Right lobe of liver (tissue), 6 donors: ENCODE data around the gene CAPRIN1. TPM values are rescaled to one million over a fixed set of nuclear protein-coding genes. Genes with fewer than 3 reads are reported as not detected.

Experiments used
- ATAC-seq, 4 donors: fragments of 200-7000 bp; cut with Tn5 transposase; one replicate each; pipeline ENCODE4 v1.9.1; 2020; ENCODE audit warnings: mild to moderate bottlenecking in 4 of 4, moderate library complexity in 4 of 4
- DNase-seq, 3 donors: peaks; one replicate each; pipeline ENCODE4 v3.0.0-alpha.2; 2020
- H3K27ac ChIP-seq, 3 donors: fragments of 200-600 bp; one replicate each; pipeline ENCODE4 v1.8.0; 2022
- H3K27me3 ChIP-seq, 2 donors: fragments of 200-600 bp; one replicate each; pipeline ENCODE4 v1.8.0; 2022
- H3K36me3 ChIP-seq, 4 donors: fragments of 200-600 bp; sonication (generic) in 1 of 4; one replicate each; pipeline versions ENCODE4 v1.5.1 to v1.8.0; 2017 to 2022; ENCODE audit warnings: control low read depth in 1 of 4
- H3K4me1 ChIP-seq, 4 donors: fragments of 200-600 bp; sonication (generic) in 1 of 4; one replicate each; pipeline versions ENCODE4 v1.5.1 to v1.8.0; 2017 to 2022; ENCODE audit warnings: control low read depth in 1 of 4
- H3K4me3 ChIP-seq, 3 donors: fragments of 200-600 bp; one replicate each; pipeline ENCODE4 v1.8.0; 2022
- H3K9me3 ChIP-seq, 4 donors: fragments of 200-600 bp; sonication (generic) in 1 of 4; one replicate each; pipeline versions ENCODE4 v1.5.1 to v1.8.0; 2017 to 2022; ENCODE audit warnings: control low read depth in 1 of 4
- POLR2A ChIP-seq: fragments of 450-650 bp; IDR thresholded peaks from one replicate; pipeline ENCODE4 v1.6.1; 2017; ENCODE audit warnings: antibody characterized with exemption, mild to moderate bottlenecking
- WGBS: methylation state at CpG from one replicate; pipeline ENCODE4 v1.1.6; 2018; ENCODE audit warnings: low coverage, low lambda C conversion rate; ENCODE audit not compliant: insufficient coverage; ENCODE audit errors: missing lambda C conversion rate; 5-methylcytosine and 5-hydroxymethylcytosine counted together
- intact Hi-C, 2 donors: fragments of 100-400 bp; cut with DNase I; formaldehyde crosslinking; loops; one replicate each; pipeline versions ENCODE4 v1.11.2 to v1.14.1; 2022
- total RNA-seq, 6 experiments: library from RNA; depleted of rRNA in 2 of 6; stranded (reverse); fragments of >200 nt in 2 of 6; fragmentation: NEBNext Ultra II Directional in 3 of 6; extraction: Animal tissue kit (Norgen Biotek cat#: 25700) in 3 of 6; gene quantifications; one replicate each; pipeline versions ENCODE4 v1.1.0 to v1.2.4, GENCODE V29; 2016 to 2023
- TF ChIP-seq, protein P1 (sequence below), 4 donors: fragments of 200-600 bp in 3 of 4; fragments of 450-650 bp in 1 of 4; IDR thresholded peaks; one replicate each; pipeline versions ENCODE4 v1.5.1 to v1.8.0; 2016 to 2022; ENCODE audit warnings: antibody characterized with exemption in 4 of 4, mild to moderate bottlenecking in 2 of 4
- donor health status: DM: no; HTN: yes; CAD: no.
- donor health status: DM: no; HTN: no; CAD: no.
- donor health status: DM: no; HTN: no; CAD: no.
- donor health status: DM: no; HTN: yes; CAD: no.
- donor health status: DM: no; HTN: yes; CAD: no.

CAPRIN1 gene
- total RNA-seq, 6 experiments from 2014 or later, result 60.0 to 87.6 (median 71.2) TPM

DNA sequence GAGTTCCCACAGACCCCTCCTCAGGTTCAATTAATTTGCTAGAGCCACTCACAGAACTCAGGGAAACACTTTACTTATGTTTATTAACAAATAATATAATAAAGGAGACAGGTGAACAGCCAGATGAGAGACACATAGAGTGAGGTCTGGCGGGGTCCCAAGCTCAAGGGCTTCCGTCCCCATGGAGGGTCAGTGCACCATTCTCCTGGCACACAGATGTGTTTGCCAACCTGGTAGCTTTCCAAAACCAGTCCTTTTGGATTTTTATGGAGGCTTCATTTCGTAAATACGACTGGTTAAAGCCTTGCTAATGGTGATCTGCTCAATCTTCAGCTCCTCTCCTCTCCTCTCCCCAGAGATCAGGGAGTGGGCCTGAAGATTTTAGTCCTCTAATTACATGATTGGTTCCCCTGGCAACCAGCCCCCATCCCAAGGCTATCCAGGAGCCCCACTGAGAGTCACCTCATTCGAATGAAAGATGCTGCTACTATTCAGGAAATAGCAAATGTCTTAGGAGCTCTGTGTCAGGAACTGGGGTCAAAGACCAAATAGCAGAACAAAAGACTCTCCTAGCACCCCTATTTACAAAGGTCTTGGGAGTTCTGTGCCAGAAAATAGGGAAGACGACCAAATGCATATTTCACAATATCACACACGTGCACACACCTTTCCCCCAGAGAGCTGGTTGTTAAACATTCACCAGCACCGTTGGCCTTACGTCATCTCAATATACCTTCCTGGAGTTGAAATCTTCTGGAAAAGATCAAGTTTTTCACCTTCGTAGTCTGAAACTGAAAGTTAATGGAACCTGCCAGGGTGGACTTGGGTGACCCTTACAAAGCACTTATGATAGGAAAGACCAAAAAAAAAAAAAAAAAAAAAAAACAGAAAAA, 23.8 kb upstream of the CAPRIN1 start:
- Histone ChIP-seq H3K9me3 (no peaks in the 10 kb centered on the region), H3K4me3 (peak overlapping the region in 1 of 3 donors; percentile 17), H3K27me3 (no peaks in the 10 kb centered on the region), H3K4me1 (peaks cover 0 to 15% (median 4%) of the 10 kb centered on the region in 4 donors), H3K27ac (peak overlapping the region; percentile 65 to 98 (median 98)), H3K36me3 (no peaks in the 10 kb centered on the region)
- WGBS, result 24% methylated on average over 8 of the region's 10 CpGs
- no peak for TF ChIP-seq POLR2A
- TF ChIP-seq, protein P1, sequence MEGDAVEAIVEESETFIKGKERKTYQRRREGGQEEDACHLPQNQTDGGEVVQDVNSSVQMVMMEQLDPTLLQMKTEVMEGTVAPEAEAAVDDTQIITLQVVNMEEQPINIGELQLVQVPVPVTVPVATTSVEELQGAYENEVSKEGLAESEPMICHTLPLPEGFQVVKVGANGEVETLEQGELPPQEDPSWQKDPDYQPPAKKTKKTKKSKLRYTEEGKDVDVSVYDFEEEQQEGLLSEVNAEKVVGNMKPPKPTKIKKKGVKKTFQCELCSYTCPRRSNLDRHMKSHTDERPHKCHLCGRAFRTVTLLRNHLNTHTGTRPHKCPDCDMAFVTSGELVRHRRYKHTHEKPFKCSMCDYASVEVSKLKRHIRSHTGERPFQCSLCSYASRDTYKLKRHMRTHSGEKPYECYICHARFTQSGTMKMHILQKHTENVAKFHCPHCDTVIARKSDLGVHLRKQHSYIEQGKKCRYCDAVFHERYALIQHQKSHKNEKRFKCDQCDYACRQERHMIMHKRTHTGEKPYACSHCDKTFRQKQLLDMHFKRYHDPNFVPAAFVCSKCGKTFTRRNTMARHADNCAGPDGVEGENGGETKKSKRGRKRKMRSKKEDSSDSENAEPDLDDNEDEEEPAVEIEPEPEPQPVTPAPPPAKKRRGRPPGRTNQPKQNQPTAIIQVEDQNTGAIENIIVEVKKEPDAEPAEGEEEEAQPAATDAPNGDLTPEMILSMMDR (IDR thresholded peaks at IDR 0.05), result no peak
- intact Hi-C loops, result no loop called here
- DNase-seq (peak; percentile 60 to 89 (median 75)), ATAC-seq (peak; percentile 81 to 91 (median 84))

DNA sequence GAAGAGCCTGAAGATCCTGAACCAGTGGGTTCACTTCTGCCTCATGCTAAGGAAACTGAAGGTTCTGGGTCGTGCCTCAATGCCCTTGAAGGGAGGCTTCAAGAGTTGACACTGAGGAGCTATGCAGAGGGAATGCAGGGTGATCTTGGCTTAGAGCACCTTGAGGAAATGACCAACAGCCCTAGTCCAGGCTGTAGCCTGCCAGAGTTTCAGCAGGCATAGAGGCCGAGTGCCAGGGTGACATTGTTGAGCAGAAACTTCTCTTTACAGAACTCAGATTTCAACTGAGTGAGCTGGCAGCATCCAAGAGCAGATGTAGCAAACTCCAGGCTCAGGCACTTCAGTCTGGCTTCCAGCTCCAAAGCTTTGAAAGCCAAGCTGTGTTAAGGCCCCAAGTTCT, 23.1 kb upstream of the CAPRIN1 start:
- Histone ChIP-seq H3K27ac (peak overlapping the region; percentile 65 to 98 (median 98)), H3K27me3 (no peaks in the 10 kb centered on the region), H3K4me3 (peak overlapping the region in 1 of 3 donors; percentile 17), H3K4me1 (peaks cover 0 to 15% (median 4%) of the 10 kb centered on the region in 4 donors), H3K9me3 (no peaks in the 10 kb centered on the region), H3K36me3 (no peaks in the 10 kb centered on the region)
- TF ChIP-seq, protein P1 (IDR thresholded peaks at IDR 0.05), result no peak
- peak; percentile 19 for TF ChIP-seq POLR2A
- ATAC-seq, result peak; percentile 62 to 73 (median 70)
- intact Hi-C loops, result no loop called here
- 7% methylated on average over 2 of the region's 2 CpGs for WGBS
- DNase-seq, result peak in 2 of 3 donors; percentile 29 to 73

DNA sequence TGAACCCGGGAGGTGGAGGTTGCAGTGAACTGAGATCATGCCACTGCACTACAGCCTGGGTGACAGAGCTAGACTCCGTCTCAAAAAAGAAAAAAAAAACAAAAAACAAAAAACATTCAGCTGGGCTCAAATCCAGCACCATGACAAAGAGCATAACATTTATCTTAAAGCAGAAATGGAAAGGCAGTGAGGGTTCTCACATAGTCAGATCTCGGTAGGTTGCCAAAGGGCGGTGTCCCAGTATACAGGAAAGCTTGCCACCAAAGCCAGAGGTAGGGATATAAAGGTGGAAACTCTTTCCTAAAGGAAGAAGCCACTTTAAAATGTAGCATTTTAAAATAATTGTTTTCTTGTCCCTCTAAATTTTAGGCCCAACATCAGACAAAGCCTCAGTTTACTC, 22.4 kb upstream of the CAPRIN1 start:
- ATAC-seq, result no peak
- no peak for DNase-seq
- Histone ChIP-seq H3K27ac (peak overlapping the region; percentile 65 to 98 (median 98)), H3K9me3 (no peaks in the 10 kb centered on the region), H3K36me3 (no peaks in the 10 kb centered on the region), H3K4me3 (no peak overlapping the region), H3K27me3 (no peaks in the 10 kb centered on the region), H3K4me1 (peaks cover 0 to 15% (median 4%) of the 10 kb centered on the region in 4 donors)
- 79% methylated on average over 2 of the region's 4 CpGs for WGBS
- TF ChIP-seq POLR2A, result no peak
- TF ChIP-seq, protein P1 (IDR thresholded peaks at IDR 0.05), result no peak
- intact Hi-C loops, result no loop called here

DNA sequence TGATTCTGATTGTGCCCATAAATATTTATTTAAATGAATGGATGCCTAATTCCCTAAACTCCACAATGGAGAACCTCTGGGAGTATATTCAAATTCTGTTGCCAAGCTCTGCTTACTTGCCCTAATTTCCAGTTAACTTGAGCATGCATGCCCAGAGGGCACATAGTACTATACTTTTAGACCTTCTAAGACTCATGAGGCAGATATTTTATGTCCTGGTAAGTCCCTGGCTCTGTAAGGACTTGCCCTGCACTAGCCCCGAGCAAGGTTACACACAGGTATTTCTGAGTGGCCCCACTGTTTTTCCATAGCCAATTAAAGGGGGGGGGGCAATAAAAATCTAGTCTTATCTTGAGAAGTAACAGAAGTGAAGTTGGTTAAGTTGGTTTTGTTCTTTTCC, 21.1 kb upstream of the CAPRIN1 start:
- Histone ChIP-seq H3K4me1 (peaks cover 0 to 15% (median 4%) of the 10 kb centered on the region in 4 donors), H3K9me3 (no peaks in the 10 kb centered on the region), H3K4me3 (no peak overlapping the region), H3K27me3 (no peaks in the 10 kb centered on the region), H3K27ac (no peak overlapping the region), H3K36me3 (no peaks in the 10 kb centered on the region)
- ATAC-seq, result no peak
- DNase-seq, result no peak
- WGBS, result 73% methylated on average over 1 of the region's 1 CpG
- TF ChIP-seq POLR2A, result no peak
- TF ChIP-seq, protein P1 (IDR thresholded peaks at IDR 0.05), result no peak
- intact Hi-C loops, result no loop called here
